Endometrial microvascular endothelial cells (primary cell): ENCODE results near the gene HNRNPA3. TPM values are rescaled to one million over a fixed set of nuclear protein-coding genes. Genes with fewer than 3 reads are reported as not detected.
"Not testable (repeated sequence)": the region's sequence is repeated elsewhere in the genome, so short reads cannot be mapped to it uniquely, and the experiment has no call there.

Source experiments
- in situ Hi-C: cut with HindIII; loops from 2 replicates; pipeline ENCODE4 v1.10.0; 2017; ENCODE audit warnings: low sequenced_read_pairs, low pct_unique_long_range_greater_than_20kb; ENCODE audit errors: inconsistent ontology term
- total RNA-seq: library from RNA; depleted of rRNA; stranded (reverse); fragments of >200 nt; gene quantifications from one replicate; pipeline ENCODE4 v1.2.3, GENCODE V29; 2015; ENCODE audit errors: inconsistent ontology term

Gene HNRNPA3
- total RNA-seq: 63.0 TPM

DNA sequence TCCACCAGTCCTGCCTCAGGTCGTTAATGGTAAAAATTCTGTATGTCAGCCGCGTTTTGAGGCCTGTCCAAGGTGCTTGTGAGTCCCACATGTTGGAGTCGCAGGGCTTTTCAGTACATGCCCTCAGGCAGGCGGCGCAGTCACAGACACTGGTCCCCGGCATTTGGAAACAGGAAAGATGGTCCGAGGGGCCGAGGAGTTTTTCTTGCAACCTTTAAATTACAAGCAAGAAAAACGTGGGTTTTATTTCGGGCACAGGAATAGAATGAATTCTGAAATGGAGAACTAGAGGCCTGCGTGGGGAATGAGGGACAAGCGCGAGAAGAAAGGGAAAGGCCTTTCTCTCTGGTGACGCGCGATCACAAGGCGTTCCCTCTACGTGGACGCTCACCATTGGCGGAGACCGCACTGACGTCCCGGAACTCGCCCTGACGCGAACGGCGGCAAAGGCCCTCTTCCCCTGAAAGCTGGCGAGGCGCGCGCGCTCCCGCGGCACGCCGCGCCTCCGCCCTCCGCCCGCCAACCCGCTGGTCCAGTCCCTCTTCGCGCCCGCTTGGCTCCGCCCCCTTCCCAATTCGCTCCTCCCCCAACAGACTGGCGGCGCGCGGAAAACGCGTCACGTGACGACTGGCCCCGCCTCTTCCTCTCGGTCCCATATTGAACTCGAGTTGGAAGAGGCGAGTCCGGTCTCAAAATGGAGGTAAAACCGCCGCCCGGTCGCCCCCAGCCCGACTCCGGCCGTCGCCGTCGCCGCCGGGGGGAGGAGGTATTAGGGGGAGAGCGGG, at the start of gene HNRNPA3:
TSS of gene HNRNPA3 (plus strand) at position 689 of the 785 bp plus-strand sequence. CDS start at position 695, 6 bp downstream.
- in situ Hi-C loops: no loop called here

DNA sequence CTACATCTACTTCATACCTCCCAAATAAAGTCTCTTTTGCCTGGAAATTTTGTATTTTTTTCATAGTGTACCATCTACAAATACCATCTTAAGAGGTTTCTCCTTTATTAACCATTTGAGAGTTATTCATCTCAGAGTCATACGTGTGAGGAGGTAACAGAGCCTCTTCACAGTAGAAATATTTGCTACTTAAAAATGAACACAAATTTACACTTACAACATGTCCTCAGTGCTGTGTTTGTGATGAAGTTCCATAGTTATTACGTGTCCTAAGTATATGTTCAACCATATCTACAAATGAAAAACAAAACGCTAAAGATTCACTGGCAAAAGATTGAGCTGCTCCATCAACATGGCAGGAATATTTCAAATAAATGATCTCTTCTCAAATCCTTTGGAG, 48.5 kb upstream of the HNRNPA3 start:
- in situ Hi-C loops: loop anchor here (10.0 kb wide), 1 partner anchor 101 kb away; the partner anchor contains the start of gene NFE2L2

DNA sequence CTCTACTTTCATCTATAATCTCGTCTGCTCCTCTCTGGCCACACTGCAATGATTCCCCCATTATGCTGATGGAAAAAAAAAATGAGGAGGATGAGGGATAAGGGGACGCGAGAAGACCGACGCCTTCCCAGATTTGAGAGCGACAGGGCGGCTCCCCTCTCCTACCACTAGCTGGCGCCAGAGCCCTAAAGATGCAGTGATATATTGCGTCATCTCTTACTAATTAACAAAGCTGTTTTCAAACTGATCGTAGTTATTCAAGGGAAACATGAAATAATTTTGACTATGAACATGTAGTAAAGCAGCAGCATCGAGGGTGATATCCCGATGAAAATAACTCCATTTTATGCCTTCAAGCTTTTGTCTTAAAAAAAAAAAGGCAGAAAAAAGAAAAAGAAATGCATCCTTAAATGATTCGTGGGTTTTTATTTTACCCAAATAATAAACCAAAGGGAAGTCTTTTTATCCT, 48.0 kb upstream of the HNRNPA3 start:
- in situ Hi-C loops: loop anchor here (5.0 to 10.0 kb wide), 2 partner anchors 100 to 168 kb away; partner anchors contain the start of gene NFE2L2

DNA sequence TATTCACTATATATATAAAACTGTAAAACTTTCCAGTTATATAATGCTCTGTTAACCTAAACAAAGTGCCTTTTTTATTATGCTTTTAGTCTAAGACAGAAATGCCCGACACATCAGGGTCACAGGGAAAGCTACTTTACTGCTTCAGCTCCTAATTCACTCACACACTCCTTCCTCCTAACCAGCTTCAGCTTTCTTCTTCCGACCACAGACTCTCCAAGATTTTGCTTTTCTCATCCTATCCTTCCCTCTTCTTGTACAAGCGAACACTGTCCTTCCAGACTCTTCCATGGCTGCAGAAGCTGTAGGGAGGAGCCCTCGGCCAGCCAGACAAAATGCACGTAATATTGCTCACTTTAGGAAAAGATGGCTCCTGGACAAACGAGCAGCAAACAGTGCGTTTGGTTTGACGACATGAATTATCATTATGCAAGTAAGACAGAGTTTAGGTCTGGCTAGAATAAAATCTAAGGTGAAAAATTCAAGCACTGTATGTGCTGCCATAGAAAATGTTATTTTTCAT, 47.5 kb upstream of the HNRNPA3 start:
- in situ Hi-C loops: loop anchor here (5.0 to 10.0 kb wide), 2 partner anchors 100 to 167 kb away; partner anchors contain the start of gene NFE2L2

DNA sequence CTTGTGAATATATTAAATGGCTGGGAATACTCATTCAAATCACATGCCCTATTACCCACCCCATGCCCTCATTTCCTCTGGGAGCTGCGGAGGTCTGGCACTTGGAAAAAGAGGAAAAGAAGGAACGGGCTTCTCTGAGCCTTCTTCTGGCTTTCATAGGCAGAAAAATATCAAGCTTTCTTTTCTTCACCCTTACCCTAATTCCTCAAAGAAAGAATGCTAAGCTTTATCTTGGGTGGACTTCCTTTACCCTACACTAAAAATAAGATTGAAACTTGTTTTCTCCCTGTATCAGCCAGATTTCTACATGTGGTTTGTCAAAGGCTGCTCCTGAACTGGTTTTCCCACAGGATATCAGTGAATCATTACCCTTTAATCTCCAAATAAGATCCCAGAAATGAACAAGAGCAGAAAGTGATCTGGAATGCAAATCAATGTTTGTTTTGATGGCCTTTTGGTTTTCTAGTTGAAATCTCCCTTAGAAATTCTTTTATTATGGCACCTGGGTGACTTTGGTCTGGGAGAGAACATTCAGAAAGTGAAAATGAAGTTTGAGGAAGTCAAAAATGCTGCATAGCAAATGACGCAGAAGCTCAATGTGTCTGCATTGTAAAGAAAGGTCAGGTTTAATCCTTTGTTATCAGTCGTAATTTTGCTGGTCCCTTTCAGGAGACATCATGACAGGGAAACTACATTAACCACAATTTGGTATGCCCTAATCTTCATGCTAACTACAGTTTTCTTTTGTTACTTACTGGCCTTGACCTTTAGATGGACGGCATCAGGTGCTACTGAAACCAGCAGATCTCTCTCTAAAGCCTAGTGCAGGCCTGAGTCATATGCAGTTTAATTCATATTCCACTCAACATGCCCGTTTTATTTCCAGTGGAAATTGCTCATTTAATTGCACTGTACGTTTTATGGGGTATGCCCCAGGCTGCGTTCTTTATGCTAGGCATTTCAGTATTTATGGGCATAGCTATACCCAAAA, 46.6 kb upstream of the HNRNPA3 start:
- in situ Hi-C loops: loop anchor here (5.0 to 10.0 kb wide), 2 partner anchors 99 to 166 kb away; partner anchors contain the start of gene NFE2L2

DNA sequence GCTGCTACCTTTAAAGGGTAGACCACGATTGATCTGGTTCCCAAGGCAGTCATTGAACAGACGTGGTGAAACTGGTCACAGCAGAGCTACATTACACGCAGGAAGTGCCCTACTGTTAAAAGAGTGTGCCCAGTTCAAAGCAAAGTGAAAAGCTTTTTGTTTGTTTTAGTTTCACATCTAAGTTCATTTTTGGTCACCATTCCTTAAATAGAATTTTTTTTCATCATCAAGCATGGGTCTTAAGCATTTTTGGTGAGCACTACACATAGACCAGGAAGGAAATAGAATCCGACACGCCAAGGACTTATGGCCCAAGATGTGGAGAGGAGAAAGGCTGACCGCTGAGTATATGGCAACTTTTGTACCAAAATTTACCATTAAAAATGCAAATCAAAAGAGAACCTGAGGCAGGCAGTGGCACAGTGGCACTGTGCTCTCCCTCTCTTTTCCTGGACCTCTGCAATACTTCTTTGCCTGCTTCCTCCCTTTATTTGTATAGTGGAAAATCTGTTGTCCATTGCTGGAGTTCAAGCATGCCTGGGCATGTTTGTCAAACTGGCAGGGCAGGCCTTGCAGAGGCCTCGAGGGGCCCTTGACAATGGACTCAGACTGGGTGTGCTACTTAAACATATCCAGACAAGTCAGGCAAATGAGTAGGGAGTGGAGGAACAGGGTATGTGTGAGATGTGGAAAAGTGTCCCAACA, 42.6 kb upstream of the HNRNPA3 start:
- in situ Hi-C loops: loop anchor here (5.0 to 10.0 kb wide), 2 partner anchors 95 to 162 kb away; partner anchors contain the start of gene NFE2L2

GRCh38 chr2:177171418-177171865, 41.2 kb upstream of the HNRNPA3 start:
- in situ Hi-C loops: no loop called here

DNA sequence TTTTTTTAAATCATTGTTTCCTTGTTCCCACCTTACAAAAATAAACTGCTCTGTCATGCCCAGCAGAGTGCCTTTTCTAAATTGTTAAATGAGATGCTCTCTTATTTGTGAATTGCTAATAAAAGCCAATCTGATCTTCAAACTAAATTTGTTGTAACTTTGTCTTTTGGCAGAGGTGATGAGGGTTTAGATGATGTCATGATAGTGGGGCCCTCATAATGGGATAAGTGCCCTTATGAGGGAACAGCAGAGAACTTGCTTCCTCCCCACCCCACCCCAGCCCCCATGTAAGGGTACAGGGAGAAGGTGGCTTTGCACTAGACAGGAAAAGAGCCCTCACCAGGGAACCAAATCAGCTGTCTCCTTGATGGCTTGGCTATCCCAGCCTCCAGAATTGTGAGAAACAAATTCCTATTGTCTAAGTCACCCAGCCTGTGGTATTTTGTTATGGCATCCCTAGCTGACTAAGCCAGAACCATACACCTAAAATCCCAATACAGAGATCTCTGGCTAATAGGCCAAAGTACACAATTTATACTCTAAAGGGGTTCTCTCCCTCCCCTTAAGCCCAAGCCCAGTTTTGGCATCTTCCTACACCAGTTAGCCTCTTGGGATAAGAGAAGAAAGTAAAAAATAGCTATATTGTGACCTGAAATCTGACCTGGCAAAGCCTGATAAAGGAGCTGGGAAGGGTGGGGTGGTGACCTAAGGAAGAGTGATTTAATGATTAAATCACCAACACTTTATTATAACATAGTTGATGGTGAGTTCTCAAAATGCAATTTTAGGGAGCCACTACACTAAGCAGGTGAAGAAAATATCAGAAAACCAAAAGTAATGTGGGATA, 40.3 kb upstream of the HNRNPA3 start:
- in situ Hi-C loops: no loop called here

DNA sequence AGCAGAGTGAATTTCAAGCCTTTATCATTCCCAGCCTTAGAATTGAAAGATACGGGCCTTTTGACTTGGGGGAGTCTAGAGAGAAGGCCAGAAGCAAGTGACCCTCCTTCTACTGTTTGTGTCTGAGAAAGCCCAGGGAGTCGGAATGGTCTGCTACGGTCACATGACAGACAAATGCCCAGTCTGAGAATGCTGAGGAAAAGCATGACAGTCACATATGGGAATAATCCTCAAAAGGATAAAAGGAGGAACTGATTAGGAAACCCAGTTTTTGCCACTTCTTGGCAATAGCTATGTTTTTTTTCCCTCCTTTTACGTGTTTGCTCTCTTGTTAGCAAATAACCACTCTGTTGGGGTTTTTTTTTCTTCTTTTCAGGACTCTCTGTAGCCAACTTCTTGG, 38.1 kb upstream of the HNRNPA3 start:
- in situ Hi-C loops: no loop called here

- in situ Hi-C loops: no loop called here
These were observed 36.5 kb upstream of the HNRNPA3 start for GRCh38 chr2:177175917-177176668.

DNA sequence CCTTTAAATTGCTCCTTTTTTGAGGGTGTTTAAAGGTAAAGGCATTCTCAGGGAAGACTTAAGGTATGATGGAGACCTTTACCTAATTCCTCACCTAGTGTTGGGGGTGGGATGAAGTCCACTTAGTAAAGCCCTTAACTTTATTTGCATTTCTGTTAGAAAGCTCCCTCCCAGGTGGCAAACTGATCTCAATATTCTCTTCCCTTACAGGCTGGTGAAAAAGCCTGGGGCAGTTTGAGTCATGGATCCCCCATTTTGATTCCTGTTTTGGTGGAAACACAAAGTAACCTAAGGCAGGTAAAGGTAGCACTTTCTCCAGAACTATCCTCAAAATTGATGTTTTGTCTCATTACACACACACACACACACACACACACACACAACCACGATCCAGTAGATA, 33.8 kb upstream of the HNRNPA3 start:
- in situ Hi-C loops: no loop called here

DNA sequence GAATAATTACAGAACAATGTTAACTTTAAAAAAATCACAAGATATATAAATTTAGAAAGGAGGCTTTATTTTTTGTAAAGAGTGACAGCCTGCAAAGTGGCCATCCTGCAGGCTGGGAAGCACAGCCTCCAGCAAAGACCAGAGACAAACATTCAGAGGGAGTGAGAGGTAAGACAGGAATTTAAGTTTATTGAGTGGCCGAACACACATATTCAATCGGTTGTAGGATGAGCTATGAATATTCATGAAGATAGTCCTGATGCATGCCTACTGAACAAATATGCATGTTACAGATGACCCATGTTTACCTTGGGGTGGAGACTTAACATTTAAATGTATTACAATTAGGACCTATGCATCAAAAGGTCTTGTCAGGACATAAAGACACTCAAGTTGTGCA, 33.4 kb upstream of the HNRNPA3 start:
- in situ Hi-C loops: no loop called here

DNA sequence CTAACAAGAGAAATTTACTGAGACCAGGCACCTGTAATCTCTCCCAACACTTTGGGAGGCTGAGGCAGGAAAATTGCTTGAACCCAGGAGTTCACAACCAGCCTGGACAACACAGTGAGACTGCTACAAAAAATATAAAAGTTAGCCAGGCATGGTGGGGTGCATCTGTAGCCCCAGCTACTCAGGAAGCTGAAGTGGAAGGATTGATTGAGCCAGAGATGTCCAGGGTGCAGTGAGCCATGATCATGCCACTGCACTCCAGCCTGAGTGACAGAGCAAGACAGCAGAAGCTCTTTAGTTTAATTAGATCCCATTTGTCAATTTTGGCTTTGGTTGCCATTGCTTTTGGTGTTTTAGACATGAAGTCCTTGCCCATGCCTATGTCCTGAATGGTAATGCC, 32.9 kb upstream of the HNRNPA3 start:
- in situ Hi-C loops: not testable (repeated sequence)

- in situ Hi-C loops: no loop called here
These were observed 32.2 kb upstream of the HNRNPA3 start for GRCh38 chr2:177180269-177181000.

DNA sequence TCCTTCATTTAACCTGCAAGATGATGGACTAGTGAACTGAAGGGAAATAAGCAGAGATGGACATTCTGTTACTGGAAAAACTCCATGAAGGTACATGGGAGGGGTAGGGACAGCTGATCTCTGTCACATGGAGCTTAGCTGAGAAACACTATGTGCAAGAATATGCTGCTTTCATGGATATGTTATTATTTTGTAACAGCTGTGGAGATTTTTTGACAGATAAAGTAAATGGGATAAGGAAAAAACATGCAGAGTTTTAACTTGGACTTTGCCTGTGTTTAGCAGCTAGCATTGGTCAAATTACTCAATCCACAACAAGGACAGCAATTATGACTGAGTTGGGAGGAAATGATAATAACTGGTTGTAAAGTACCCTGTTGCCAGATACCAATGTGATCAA, 28.7 kb upstream of the HNRNPA3 start:
- in situ Hi-C loops: no loop called here

- in situ Hi-C loops: no loop called here
These were observed 28.0 kb upstream of the HNRNPA3 start for GRCh38 chr2:177184606-177185005.
